Activated CD4-positive, alpha-beta T cell treated with anti-CD3 and anti-CD28 coated beads for 48 hours (primary cell): Measurements from ENCODE around the gene KIAA2012.

ENCODE experiments used
- DNase-seq: peaks from one replicate; pipeline ENCODE4 v3.0.0-alpha.2; 2020

KIAA2012 gene

DNA sequence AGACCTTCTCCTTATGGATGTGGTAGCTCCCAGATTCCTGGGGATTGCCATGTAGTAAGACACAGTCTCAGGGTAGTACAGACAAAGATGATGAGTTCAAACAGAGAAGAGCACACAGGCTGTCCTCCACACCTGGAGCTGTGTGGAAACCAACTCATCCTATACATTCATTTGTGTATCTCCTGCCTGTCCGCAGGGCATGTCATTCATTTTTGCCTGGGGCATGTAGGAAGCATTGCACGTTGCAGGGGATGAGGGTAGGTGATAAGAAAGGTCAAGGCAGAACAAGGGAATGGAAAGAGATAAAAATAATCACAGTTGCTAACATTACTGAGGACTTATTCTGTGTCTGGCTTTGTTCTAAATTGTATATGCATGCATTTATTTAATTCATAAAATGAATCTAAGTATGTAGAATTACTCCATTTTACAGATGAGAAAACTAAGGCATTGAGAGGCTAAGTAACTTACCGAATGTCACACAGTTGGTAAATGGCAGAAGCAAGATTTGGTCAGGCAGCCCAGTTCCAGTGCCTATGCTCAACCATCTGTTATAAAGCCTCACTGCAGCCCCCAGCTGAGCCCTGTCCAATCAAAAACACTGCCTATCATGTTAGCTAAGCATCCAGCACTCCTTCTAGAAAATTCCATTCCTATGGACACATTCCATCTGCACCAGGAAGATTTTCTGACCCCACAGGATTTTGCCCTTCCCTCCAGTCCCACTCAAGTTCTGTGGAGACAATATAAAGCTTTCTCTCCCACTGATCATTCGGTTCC lies 84.3 kb downstream of the KIAA2012 start:
- no peak for DNase-seq

DNA sequence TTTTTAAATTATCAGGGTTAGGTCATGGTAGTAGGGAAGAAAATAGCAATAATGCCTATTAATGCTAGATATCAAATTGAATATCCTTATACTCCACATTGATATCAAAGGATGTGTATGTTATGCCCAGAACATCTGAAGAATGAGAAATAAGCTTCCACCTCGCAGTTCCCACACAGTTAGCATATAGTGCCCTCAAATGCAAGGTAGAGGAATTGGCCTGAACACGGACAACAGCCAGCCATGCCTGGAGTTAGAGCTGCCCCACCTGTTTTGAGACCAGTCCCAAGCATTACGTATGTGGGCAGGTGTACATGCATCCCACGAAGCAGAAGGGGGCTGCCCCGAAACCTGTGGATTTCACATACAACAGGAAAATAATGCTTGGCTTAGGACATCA lies 85.7 kb downstream of the KIAA2012 start:
- no peak for DNase-seq

DNA sequence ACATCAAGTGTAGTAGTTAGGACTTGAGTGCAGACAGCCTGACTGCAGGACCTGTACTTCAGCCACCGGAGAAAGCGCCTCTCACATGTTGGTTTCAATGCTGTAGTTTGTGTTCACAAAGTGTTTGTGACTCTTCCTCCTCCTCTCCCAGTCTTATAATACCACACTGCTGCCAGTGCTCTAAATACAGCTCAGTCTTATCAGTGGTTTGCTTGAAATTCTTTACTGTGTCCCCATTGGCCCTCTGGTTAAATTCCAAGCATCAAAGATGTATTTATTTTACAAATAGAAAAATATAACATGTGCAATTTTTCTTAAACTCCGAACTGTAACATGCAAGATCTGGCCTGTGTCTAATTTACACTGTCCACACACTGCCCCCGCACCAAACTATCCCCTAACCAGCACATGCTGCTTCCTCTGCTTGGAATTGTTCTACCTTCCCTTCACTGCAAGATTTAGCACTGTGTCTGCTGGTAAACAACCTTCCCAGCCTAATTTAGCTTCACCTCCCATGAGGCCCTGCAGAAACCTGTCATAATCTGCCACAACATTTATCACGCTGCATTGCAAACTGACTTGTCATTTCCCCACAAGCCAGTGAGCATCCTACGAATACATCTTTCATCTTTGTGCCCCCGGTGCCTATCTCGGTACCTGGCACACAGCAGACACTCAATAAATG lies 88.2 kb downstream of the KIAA2012 start:
- DNase-seq: no peak

DNA sequence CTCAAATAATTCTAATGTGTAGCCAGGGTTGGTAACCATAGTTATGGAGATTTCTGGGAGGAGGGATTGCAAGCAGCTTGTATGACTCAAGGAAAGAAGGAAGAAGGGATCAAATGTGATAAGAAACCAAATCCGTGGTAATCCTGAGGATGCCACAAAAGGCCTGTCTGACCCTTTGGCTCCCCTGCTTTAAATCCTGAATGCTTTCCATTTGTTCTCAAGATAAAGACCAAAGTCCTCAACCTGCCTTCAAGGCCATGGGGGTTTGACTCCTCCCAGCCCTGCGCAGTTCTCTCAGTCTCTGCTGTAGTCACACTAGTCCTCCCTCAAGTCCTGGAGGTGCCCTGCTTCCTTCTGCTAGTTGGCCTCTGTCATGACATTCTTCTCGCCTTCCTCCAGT lies 91.4 kb downstream of the KIAA2012 start:
- no peak for DNase-seq

DNA sequence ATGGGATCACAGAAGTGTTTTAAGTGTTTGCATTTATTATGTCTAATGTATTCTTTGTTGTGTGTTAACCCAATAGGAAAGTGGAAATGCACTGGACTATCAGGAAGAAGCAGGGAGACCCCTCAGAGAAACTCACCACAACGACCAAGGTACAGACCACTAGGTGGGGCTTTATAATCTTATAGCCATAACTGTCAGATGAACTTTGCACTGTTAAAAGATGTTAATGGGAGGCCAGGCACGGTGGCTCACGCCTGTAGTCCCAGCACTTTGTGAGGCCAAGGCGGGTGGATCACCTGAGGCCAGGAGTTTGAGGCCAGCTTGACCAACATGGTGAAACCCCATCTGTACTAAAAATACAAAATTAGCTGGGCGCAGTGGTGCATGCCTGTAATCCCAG lies 92.2 kb downstream of the KIAA2012 start:
- DNase-seq: no peak

DNA sequence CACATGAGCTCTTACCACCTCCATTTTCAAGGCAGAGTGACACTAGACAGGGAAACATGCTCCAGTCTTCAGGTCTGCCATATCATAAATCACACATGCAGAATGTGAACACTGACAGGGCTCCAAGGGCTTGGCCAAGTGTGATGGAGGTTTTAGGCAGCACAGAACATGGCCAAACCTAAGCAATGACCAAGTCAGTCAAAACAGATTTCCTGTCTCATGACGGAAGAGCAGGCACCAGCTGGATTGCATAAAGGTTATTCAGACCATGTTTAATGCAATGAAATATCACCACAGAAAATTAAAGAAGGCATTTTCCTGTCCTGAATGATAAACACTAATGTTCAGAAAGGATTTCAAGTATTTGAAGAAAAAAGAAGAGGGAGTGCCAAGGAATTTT lies 92.9 kb downstream of the KIAA2012 start:
- DNase-seq: no peak

DNA sequence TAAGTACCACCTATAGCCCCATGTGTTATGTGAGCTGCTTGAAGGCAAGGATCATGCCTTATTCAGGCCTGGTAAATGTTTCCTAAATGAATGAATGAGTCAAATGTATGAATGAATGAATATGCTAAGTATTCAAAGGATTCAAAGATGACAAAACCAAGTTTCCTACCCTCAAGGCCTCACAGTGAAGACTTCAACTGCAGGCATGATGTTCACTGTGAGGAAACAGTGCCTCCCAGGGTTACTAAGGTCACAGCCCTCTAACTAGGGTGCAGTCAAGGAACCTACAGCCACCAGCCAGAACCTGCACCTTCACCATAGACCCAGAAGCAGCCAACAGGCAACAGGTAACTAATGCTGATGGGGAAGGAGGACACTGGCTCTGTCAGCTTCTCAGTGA lies 96.1 kb downstream of the KIAA2012 start:
- no peak for DNase-seq

DNA sequence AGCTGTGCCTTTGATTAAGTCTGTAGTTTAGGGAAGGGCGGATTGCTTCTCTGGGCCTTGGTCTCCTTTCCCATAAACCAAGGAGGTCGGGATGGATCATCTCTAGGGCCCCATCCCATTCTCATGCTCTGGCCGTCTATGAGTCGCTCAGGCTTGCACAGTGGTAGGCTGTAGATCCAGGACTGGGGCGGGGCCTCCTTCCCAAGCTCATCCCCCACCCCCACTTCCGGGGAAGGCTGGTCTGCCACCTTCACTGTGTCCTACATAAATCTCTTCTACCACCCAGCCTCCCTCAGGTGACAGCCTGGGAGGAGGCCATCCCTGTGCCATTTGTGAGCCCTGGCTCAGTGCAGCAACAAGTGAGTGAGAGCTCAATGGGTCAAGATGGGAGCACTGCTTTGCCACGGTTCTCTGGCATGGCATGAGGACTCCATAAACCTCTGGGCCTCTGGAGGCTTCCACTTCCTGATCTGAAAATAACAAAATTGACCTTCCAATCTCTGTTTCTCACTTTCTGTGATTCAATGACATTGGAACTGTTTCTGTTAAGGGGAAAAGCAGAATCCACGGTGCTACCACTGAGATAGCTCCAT lies 96.9 kb downstream of the KIAA2012 start:
- no peak for DNase-seq

DNA sequence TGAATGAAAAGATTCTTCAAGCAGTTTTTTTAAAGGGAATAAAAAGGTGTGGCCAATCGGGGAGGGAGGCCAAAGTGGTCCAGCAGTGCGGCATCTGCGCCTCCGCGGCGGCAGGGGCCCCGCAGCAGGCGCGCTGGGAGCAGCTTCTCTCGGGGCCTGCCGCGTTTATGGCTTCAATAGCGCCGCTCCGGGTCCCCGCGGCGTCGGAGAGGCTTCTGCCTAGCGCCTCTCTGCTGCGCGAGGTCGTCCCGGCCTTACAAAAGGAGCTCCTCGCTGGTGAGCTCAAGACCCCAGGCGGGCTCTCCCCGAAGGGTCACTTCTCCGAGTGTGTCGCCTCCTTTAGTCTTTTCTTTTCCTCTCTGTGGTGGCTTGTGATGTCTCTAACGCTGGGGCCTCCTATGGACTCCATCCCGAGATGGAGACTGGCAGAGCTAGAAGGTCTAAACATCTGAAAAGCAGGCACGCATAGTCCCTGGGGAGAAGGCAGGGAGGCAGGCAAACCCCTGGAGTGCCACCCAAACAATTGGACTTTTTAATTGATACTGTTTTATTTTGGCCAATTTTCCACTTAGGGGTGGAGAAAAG lies 98.3 kb downstream of the KIAA2012 start:
- peak; percentile 30 for DNase-seq

DNA sequence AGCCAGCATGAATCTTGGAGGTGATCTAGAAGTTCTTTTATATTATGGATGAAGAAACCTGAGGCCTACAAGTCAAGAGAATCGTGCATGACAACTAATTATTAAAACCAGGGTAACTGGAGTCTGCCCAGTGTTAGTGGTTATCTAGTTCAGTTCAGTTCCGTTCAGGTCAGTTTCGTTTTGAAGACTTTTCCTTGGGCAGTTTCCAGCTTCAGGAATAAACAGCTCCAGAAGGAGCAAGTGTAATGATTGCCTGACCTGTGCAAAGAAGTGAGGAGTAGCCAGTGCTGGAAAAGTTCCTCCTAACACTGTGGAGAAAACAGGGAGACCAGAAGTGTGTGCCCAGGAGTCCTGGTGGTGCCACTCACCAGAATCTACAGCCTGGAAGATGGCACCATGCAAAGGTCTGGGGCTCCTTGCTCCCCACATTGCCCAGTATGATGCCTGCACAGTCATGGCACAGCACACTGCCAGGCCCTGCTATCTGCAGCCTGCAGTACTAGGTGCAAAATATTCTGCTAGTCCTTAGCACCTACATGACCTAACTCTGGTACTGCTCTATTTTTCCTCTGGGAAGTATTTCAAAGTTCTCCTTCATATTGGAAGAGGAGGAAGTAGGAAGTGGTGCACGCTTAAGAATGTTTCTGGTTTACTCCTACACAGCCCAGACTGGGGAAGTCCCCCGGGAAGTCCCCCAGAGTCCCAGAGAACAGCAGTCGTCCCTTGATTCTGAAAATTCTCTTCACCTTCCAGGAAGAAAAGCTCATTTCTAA lies 99.6 kb downstream of the KIAA2012 start:
- DNase-seq: peak; percentile 36

DNA sequence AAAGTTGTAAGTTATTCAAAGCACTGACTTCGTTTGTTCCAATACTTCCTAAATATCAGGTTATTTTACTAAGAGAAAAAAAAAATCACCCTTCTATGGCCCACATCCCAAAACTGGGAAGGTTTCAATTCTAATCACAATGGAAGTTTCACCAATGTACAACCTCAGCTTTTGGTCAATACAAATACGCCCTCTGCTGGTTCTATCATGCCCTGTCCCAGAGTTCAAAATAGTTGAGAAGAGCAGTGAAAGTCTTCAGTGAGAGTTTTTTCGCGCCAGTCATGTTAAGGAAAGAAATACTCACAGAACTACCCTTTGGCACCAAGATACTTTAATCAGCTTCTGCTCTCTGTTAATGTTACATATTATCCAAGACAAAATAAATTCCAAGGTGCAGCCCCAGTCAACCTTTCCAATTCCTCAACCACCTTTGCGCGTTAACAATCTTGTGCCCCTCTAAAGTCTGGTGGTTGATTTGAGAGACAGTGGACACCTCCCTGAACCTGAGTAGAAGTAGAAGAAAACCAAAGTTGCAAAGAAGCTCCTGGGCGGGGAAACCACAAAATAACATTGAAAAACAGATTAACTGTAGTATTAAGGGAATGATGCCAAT lies 105.4 kb downstream of the KIAA2012 start:
- peak; percentile 59 for DNase-seq

DNA sequence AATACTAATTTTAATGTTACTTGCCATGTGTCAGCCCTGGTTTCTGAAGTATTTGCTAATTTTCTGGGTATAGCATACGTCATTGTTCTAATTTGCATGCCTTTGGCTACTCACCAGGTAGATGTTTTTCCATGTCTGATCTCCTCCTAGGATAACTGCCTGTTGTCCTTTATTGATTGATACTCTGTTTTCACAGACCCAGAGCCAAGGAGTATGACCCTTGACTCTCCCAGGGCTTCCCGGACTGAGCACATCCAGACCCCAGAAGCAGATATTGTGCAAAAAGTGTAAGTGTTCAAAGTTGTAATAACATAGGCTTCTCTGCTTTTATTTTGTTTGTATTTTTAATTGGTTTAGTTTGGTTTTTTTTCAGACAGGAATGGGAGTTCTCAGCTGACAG lies 111.5 kb downstream of the KIAA2012 start:
- DNase-seq: no peak

DNA sequence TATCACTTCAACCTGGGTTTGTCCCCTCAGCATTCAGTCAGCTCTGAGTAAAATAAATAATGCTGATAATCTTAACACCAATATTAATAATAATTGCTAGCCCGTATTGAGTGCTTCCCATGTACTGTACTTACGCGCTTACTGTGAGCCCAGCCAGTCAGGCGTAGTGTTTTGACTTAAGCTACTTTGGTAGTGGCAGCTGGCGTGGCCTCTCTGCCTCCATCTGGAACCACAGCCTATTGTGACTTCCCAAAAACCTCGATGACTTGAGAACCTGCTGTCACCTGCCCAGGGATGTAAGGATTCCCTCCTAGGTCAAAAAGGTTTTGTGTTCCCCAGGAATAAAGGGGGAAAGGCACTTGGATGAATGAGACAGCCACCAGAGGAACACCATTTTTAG lies 112.1 kb downstream of the KIAA2012 start:
- no peak for DNase-seq

DNA sequence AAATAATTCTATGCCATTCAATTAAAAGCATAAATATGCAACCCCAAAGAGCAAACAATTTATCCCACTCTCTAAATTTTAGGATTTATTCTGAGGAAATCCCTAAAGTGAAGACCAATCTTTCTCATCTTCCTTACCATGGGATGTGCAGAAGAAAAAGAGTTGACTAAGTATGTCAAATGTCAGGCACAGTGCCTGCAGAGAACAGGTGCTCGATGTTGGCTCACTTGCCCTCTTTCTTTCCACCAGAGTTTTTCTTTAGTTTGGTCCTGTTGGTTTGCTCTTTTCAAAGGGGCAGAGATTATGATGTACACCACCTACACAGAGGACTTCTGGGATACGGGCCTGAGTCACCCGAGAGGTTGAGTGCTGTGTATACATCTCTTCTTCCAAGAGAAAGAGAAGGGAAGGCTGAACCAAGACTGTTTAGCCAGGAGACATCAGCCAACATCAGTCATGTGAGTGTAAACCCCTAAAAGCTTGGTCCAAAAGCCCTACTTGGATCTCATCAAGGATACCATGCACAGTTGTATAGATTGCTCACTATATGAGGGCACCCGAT lies 113.7 kb downstream of the KIAA2012 start:
- no peak for DNase-seq

DNA sequence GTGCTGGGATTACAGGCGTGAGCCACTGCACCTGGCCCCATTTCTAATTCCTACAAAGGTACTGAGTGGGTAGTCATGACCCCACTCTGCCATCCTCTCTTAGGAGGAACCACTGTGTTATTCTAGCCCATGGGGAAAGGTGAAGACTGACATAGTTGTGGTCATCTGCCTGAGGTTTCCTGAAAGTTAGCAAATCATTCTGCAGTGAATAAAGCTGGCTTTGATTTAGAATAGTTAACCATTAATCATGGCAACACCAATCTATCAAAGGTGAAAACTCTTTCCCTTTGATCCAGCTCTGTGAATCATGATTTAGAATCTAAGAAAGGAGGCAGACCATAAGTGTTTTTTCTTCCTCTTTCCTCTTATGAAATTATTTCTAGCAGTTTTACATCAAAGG lies 114.5 kb downstream of the KIAA2012 start:
- no peak for DNase-seq

DNA sequence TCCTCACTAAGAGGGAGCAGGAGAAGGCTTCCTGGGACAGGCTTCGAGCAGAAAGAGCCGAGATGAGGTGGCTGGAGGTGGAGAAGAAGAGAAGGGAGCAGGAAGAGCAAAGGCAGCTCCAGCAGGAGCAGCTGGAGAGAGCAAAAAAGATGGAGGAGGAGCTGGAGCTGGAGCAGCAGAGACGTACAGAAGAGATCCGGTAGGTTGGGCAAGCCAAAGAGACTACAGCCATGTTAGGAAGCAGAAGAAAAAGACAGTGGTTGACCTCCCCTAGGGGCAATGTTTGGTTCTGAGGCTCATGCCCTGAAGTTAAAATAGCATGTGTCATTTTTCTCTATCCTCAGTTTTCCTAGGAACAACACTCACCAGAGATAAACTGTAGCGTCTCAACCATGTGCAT lies 120.2 kb downstream of the KIAA2012 start:
- DNase-seq: no peak

DNA sequence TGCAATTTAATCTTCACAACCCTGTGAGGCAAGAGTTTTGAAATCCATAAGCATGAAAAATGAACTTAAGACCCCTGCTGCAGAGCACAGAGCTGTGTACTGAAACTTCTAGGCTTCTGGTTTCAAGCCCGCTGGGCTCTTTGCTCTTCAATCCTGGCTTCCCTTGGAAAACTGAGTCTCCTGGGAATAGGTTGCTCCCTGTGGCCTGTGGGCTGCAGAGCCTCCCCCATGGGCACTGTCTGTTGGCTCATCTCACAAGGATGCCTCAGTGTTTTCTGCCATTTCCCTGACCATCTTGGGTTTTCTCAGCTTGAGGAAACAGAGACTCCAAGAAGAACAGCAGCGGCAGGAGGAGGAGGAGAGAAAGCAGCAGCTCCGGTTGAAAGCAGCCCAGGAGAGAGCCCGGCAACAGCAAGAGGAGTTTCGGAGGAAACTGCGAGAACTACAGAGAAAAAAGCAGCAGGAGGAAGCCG lies 120.9 kb downstream of the KIAA2012 start:
- no peak for DNase-seq

DNA sequence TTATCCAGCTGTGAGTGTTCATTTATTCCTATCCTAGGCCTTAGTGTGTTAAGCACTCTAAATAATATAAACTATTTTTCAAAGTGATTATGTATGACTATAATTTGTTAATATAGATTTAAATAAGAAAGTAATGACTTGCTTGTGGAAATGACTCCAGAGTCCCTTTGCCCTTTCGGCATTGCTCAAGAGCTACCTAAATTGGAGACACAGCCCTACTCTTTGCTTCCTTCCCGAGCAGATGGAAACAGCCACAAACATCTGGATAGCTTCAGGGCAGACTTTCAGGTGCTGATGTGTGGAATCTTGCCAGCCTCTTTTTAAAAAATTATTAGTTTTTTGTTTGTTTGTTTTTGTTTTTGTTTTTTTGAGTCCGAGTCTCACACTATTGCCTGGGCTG lies 121.4 kb downstream of the KIAA2012 start:
- DNase-seq: no peak

DNA sequence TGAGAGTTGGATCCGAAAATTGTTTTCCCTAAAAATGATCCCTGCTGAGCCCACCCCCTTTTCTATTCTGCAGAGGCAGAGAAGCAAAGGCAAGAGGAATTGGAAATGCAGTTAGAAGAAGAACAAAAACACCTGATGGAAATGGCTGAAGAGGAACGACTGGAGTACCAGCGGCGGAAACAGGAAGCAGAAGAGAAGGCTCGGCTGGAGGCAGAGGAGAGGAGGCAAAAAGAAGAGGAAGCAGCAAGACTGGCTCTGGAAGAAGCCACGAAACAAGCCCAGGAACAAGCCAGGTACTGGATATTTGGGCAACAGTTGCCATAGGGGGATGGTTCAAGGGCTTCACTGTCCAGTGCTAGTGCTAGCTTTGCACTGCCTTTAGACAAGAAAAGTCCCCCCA lies 123.7 kb downstream of the KIAA2012 start:
- DNase-seq: no peak

DNA sequence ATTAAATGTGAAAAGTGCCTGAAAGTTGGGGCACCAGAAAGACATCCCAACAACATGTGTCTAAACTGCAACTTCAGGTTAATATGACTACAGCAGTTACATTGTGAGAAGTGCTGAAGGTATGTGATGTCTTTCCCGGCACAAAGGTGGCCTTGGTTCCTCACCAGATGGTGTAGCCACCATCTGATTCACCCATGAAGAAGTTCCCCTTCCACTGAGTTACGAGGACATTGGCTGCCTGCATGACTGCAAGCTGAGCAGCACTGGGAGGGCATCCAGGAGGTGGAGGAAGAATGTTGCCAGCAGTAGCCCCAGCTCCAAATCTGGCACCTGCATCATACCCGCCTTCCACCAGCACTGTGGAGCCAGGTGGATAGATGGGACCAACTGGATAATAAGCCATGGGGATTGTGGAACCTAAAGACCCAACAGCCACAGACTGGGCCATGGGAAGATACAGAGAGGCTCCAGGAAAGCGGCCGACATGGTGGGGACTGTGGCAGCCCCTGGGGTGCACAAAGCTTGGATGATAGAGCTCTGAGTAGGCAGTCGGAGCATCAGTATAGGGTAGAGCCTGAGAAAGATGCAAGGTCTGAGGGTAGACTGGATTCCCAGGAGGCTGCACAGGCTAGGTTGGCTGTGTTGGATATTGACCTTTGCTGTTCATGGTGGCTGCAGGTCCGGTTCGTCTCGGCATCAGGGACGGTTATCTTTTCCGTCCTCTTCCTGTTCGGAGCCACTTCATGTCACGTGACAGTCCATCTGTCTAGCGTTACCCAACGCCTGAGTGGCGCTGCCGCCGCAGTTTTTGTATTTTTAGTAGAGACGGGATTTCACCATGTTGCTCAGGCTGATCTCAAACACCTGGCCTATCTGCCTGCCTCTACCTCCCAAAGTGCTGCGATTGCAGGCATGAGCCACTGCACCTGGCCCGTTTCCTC lies 128.4 kb downstream of the KIAA2012 start:
- no peak for DNase-seq

DNA sequence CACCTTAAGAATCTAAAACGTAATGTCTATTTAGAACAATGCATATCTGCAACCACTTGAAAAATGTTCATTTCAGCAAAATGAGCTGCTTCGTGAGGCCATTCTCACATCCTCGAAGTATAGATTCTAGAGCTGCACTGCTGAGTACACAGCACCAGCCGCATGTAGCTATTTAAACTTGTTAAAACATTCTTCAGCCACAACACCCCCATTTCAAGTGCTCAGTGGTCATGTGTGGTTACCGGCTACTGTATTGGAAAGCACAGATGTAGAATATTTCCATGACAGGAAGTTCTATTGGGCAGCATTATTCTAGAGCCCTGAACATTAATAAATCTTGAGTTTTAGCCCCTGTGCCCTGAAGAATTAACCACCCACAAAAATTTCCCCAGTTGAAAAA lies 130.3 kb downstream of the KIAA2012 start:
- DNase-seq: no peak
